Measurements from ENCODE around the gene CLASP1. TPM values are rescaled to one million over a fixed set of nuclear protein-coding genes. Genes with fewer than 3 reads are reported as not detected.
A peak's percentile ranks its signal among the peaks of the same experiment; 100 is the strongest.

Gene CLASP1
- total RNA-seq, 1 donor from 2014 or later: 31.0 TPM

- ATAC-seq: no peak
These were observed 112.3 kb downstream of the CLASP1 start for GRCh38 chr2:121536850-121537557.

GRCh38 chr2:121536347-121536746 lies 112.9 kb downstream of the CLASP1 start:
- no peak for ATAC-seq

- ATAC-seq: no peak
These were observed 115.3 kb downstream of the CLASP1 start for GRCh38 chr2:121534007-121534406.

GRCh38 chr2:121532894-121533293 lies 116.4 kb downstream of the CLASP1 start:
- ATAC-seq: peak; percentile 30

- no peak for ATAC-seq
These were observed 116.9 kb downstream of the CLASP1 start for GRCh38 chr2:121532347-121532766.

GRCh38 chr2:121530212-121530705 lies 119.0 kb downstream of the CLASP1 start:
- peak; percentile 74 for ATAC-seq

GRCh38 chr2:121529439-121530211 lies 119.6 kb downstream of the CLASP1 start:
- ATAC-seq: peak; percentile 2

GRCh38 chr2:121527009-121527682 lies 122.1 kb downstream of the CLASP1 start:
- peak; percentile 15 for ATAC-seq

GRCh38 chr2:121524685-121525425 lies 124.4 kb downstream of the CLASP1 start:
- peak; percentile 61 for ATAC-seq

- no peak for ATAC-seq
These were observed 127.9 kb downstream of the CLASP1 start for GRCh38 chr2:121521359-121521758.

GRCh38 chr2:121520641-121520994 lies 128.6 kb downstream of the CLASP1 start:
- no peak for ATAC-seq

- peak; percentile 80 for ATAC-seq
These were observed 129.3 kb downstream of the CLASP1 start for GRCh38 chr2:121519732-121520640.

GRCh38 chr2:121519153-121519552 lies 130.1 kb downstream of the CLASP1 start:
- no peak for ATAC-seq

GRCh38 chr2:121513597-121514333 lies 135.5 kb downstream of the CLASP1 start:
- no peak for ATAC-seq

GRCh38 chr2:121510857-121511256 lies 138.4 kb downstream of the CLASP1 start:
- no peak for ATAC-seq

- ATAC-seq: no peak
These were observed 142.6 kb downstream of the CLASP1 start for GRCh38 chr2:121506621-121507020.

GRCh38 chr2:121505986-121506586 lies 143.2 kb downstream of the CLASP1 start:
- no peak for ATAC-seq

- ATAC-seq: peak; percentile 97
These were observed 144.3 kb downstream of the CLASP1 start for GRCh38 chr2:121505005-121505404.

- ATAC-seq: no peak
These were observed 144.9 kb downstream of the CLASP1 start for GRCh38 chr2:121504316-121504715.

- ATAC-seq: peak; percentile 5
These were observed 146.5 kb downstream of the CLASP1 start for GRCh38 chr2:121502781-121503180.

All from esophagus mucosa (tissue), 1 donor.